WERI-Rb-1 (cell line): ENCODE results near the gene FSTL5.

ENCODE experiments used
- DNase-seq: peaks from one replicate; pipeline ENCODE4 v3.0.0-alpha.2; 2020
- H3K27ac ChIP-seq: fragments of 250-450 bp; sonication (Bioruptor Pico); 2 replicates; pipeline ENCODE4 v1.5.1; 2020; ENCODE audit warnings: mild to moderate bottlenecking, moderate library complexity
- H3K27me3 ChIP-seq: fragments of 250-450 bp; sonication (Bioruptor Pico); 2 replicates; pipeline ENCODE4 v1.5.1; 2021; ENCODE audit warnings: mild to moderate bottlenecking, low read depth, moderate library complexity; ENCODE audit not compliant: insufficient read depth, severe bottlenecking
- H3K36me3 ChIP-seq: fragments of 250-450 bp; sonication (Bioruptor Pico); 2 replicates; pipeline ENCODE4 v1.5.1; 2020; ENCODE audit warnings: mild to moderate bottlenecking, moderate library complexity
- H3K4me3 ChIP-seq: 2 replicates; pipeline ENCODE4 v1.5.1; 2011; ENCODE audit warnings: low read depth, mild to moderate bottlenecking, control low read depth, low read length
- H3K9me3 ChIP-seq: fragments of 250-450 bp; sonication (Bioruptor Pico); 2 replicates; pipeline ENCODE4 v1.5.1; 2021; ENCODE audit warnings: mild to moderate bottlenecking, moderate library complexity; ENCODE audit not compliant: severe bottlenecking
- CTCF ChIP-seq: IDR thresholded peaks from 2 replicates; pipeline ENCODE4 v1.5.1; 2011; ENCODE audit warnings: low read depth, mild to moderate bottlenecking, control low read depth, inconsistent platforms, low read length

The FSTL5 gene

GRCh38 chr4:161360982-161361381, 802.8 kb downstream of the FSTL5 start:
- DNase-seq = no peak
- Histone ChIP-seq H3K9me3 (no peaks in the 10 kb centered on the region), H3K27me3 (no peaks in the 10 kb centered on the region), H3K27ac (no peak overlapping the region), H3K36me3 (no peaks in the 10 kb centered on the region), H3K4me3 (no peak overlapping the region)
- no peak for TF ChIP-seq CTCF

- no peaks in the 10 kb centered on the region for H3K36me3 ChIP-seq
- no peaks in the 10 kb centered on the region for H3K27me3 ChIP-seq
- no peaks in the 10 kb centered on the region for H3K9me3 ChIP-seq
- TF ChIP-seq CTCF = no peak
- H3K4me3 ChIP-seq = no peak overlapping the region
- no peak for DNase-seq
- H3K27ac ChIP-seq = no peak overlapping the region
Measured at GRCh38 chr4:161359491-161359890, 804.3 kb downstream of the FSTL5 start.

GRCh38 chr4:161356351-161356750, 807.4 kb downstream of the FSTL5 start:
- no peak for DNase-seq
- Histone ChIP-seq H3K27me3 (no peaks in the 10 kb centered on the region), H3K9me3 (no peaks in the 10 kb centered on the region), H3K36me3 (no peaks in the 10 kb centered on the region), H3K4me3 (no peak overlapping the region), H3K27ac (no peak overlapping the region)
- TF ChIP-seq CTCF = no peak

GRCh38 chr4:161350946-161351345, 812.9 kb downstream of the FSTL5 start:
- no peak for DNase-seq
- H3K27ac ChIP-seq = no peak overlapping the region
- H3K27me3 ChIP-seq = no peaks in the 10 kb centered on the region
- no peak for TF ChIP-seq CTCF
- H3K9me3 ChIP-seq = peaks cover 6% of the 10 kb centered on the region
- H3K36me3 ChIP-seq = no peaks in the 10 kb centered on the region
- no peak overlapping the region for H3K4me3 ChIP-seq

- Histone ChIP-seq H3K4me3 (no peak overlapping the region), H3K27me3 (no peaks in the 10 kb centered on the region), H3K36me3 (no peaks in the 10 kb centered on the region), H3K27ac (no peak overlapping the region), H3K9me3 (peaks cover 6% of the 10 kb centered on the region)
- no peak for DNase-seq
- no peak for TF ChIP-seq CTCF
Measured at GRCh38 chr4:161345741-161346140, 818.1 kb downstream of the FSTL5 start.

GRCh38 chr4:161343569-161343950, 820.2 kb downstream of the FSTL5 start:
- TF ChIP-seq CTCF = no peak
- no peak for DNase-seq

More at GRCh38 chr4:161343569-161343950, 820.2 kb downstream of the FSTL5 start:
- H3K9me3 ChIP-seq = peaks cover 6% of the 10 kb centered on the region
- H3K36me3 ChIP-seq = no peaks in the 10 kb centered on the region
- no peak overlapping the region for H3K4me3 ChIP-seq
- H3K27ac ChIP-seq = no peak overlapping the region
- H3K27me3 ChIP-seq = no peaks in the 10 kb centered on the region
